GM19099 (cell line): ENCODE data around the gene EIF4E1B.

Experiments
- POLR2A ChIP-seq: IDR thresholded peaks from 3 replicates; pipeline ENCODE4 v1.6.1; 2011; ENCODE audit warnings: low read depth; ENCODE audit not compliant: insufficient read length; ENCODE audit errors: extremely low read depth

The EIF4E1B gene

DNA sequence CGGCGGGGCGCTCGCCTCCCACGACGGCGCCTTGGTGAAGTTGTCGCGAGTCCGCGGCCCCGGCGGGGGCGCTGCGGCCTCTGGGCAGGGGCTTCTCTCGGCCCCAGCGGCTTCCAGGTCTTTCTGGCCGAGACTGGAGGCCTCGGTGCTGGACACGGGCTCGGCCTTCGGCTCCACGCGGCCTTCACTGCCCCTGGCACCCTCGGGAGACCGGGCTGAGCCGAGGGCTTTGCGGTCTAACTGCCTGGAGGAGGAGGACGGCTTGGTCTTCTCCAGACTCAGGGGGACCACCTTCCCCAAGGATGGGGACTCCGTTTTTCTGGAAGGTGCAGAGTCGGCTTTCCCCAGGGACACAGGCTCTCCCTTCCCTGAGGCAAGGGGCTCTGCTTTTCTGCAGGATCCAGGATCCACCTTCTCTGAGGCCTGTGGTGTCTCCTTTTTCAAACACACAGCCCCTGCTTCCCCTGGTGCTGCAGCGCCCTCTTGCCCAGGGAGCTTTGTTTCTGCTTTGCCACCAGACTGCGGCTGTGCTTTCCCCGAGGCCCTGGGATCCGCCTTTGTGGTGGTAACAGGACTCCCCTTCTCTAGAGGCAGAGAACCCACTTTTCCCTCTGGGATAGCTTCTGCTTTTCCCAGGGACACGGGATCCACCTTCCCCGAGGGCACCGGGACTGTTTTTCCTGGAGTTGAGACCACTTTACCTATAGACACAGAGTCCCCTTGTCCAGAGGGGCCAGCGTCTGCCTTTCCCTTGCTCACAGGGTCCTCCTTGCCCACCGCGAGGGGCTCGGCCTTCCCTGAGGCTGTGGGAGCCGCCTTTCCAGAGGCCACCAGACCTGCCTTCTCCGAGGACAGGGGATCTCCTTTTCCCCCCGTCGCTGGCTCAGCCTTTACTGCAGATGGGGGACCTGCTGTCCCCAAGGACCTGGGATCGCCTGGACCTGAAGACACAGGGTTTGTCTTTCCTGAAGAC lies 32.8 kb upstream of the EIF4E1B start:
- TF ChIP-seq POLR2A: no peak

DNA sequence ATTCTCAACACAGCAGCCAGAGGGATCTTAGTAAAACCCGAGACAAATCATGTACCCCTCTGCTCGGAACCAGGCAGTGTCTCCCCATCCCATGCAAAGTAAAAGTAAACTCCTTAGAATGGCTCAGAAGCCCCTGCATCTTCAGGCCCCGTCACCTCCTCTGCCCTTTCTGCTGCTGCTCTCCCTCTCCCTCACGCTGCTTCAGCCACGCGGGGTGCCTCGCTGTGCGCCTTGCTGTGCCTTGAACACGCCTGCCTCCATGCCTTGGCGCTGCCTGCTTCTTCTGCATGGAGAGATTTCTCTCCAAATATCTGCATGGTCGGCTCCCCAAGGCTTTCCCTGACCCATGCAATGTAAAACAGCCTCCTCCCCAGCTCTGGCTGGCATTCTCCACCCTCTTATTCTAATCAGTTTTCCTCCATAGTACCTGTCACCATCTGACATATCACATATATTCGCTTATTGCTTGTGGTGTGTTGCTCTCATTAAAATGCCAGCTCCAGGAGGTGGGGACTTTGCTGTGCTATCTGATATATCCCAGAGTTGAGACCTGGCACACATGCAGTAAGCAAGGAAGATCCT lies 28.5 kb upstream of the EIF4E1B start:
- TF ChIP-seq POLR2A: no peak

DNA sequence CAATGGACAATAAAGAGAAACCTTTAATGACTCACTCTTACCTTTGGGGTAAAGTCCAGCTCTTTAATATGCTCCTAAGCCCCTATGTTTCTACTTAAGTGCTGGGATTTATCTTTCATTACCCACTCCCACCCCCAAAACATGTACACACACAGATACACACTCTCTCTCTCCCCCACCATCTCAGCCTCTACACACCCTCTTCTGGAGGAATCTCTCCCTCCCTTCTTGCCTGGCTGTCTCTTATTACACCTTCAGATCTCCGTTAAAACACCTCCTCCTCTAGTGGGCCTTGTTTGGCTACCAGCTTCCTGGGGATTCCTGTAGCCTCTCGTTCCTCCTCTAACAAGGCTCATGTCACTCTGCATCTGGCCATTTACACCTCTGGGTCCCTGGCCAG lies 27.4 kb upstream of the EIF4E1B start:
- no peak for TF ChIP-seq POLR2A

DNA sequence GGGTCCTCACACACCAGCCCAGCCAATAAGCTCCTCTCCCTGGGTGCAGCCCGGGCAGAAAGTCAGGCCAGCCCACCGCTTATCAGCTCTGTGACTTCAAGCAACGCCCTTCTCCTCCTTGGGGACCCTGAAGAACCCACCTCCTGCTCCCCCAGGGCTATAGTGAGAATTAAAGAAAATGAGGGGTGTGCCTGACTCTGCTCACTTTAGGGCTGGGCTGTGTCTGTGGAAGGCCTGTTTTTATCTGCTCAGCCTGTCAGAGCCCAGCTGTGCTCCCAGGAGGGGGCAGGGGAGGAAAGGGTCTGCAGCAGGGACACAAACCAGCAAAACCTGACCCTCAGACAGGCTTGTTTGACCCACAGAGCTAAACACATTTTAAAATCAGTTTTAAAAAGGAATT lies 24.4 kb upstream of the EIF4E1B start:
- TF ChIP-seq POLR2A: no peak

DNA sequence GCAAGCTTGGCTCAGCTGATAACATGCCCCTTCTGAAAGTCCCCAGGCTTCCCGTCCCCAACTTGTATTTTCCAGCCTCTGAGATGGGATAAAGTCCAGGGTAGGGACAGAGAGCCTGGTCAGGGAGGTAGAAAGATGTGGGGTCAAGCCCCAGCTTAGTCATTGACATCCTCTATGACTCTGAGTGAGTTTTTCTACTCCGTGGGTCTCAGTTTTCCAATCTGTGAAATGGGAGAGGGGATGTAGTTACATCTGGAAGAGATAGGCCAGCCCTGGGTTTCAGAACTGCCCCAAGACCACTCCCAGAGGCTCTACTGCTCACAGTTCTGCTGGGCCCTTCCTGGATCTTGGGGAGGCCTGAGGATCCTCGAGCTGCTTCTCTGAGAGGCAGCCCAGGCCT lies 23.6 kb upstream of the EIF4E1B start:
- no peak for TF ChIP-seq POLR2A

DNA sequence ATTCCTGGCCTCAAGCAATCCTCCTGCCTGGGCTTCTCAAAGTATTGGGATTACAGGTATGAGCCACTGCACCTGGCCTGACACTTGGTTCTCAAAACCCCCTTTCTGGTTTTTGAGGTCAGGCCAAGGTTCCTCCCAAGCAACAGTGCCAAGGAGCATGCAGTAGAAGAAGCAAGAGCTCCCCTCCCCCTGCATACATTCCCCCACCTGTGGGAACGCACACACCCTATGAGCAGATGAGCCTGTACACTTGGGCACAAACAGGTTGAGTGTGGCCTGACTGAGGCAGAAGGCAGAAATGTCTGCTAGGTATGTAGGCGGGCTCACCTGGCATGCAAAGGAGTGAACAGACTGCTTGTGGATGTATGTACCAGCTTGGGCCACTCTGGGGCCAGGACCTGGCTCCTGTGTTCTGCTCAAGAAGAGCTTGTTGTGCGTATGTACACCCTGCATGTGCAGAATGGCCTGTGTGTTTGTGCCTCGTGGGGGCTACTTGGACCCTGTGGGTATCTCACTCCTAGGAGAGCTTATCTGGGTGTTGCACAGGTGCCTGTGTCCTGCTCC lies 22.3 kb upstream of the EIF4E1B start:
- TF ChIP-seq POLR2A: no peak

DNA sequence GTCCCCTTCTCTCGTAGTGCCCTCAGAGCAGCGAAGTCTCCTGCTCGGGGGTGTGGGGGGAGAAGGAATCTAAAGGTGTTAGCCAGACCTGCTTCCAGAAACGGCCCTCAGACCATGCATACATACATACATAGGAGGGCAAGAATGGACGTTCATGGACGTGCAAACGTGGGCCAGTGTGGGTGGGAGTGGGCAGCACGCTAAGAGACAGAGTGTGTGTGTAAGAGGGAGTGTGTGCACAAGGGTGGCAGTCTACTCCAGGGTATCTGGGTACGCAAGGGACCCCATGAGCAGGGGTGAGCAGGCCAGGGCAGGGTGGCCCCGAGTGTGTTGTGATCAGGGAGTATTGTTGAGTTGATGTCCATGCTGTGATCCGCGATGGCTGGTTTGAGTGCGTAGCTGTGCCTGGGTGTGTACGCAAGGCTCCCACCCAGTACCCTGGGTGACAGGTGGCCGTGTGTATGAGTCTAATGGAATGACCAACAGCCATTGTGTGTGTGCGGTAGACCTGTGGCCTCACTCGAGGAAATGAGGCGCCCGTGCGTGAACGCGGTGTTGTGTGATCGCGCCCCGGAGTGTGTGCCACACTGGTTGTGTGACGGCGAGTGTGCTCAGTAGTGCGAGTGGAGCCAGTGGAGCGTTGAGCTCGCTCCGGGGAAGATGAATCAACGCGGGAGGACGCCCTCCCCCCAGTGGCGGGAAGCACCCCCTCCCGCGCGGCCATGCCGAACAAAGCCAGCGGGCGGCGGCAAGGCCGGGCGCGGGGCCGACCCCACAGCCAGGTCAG lies 21.3 kb upstream of the EIF4E1B start:
- no peak for TF ChIP-seq POLR2A

DNA sequence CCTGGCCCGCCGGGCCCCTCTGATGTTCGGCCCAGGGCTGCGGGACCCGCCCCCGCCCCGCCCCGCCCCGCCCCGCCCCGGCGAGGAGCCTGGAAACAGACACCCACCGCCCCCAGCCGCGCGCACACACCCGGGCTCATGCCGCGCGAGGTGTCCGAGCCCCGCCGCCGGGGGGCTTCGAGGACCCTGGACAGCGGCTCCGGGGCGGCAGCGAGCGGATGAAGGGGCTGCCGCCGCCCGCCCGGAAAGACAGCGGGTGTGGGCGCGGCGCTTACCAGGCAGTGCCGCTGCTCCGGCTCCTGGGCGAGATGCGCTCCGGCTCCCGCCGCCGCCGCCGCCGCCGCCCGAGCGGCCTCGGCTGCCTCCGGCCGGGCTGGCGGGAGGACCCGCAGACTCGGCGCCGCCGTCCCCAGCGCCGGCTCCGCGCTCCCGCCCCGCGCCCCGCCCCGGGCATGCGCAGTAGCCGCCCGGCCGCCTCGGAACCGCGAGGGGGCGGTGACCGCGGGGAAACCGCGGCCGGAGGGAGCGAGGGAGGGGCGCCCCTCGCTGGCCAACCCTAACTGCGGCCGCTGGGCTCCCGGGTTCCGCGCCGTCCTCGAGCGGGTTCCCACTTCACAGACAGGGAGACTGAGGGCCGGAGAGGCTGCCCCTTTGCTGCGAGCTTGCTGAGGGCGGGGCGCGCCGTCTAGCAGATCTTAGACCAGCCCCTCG lies 20.6 kb upstream of the EIF4E1B start, which contains the start of gene GPRIN1:
Gene GPRIN1, minus strand, starts transcription at position 433 of the 711 bp plus-strand sequence. CDS start 10,322 bp downstream, outside the sequence.
- no peak for TF ChIP-seq POLR2A

DNA sequence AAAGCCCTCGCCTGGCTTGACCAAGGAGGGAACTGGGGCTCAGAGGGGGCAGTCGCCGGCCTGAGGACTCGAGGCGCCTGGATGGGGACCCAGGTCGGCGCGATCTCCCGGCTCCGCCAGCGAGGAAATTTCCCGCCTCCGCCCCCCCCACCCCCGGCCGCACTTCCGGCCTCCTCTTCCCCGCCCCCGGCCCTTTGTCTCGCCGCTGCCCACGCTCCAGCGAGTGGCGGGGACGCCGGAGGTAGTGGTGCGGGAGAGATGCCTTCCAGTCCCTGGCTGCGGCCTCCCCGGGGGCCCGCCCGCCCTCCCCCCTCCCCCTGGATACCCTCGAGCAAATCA lies 20.1 kb upstream of the EIF4E1B start:
- no peak for TF ChIP-seq POLR2A

DNA sequence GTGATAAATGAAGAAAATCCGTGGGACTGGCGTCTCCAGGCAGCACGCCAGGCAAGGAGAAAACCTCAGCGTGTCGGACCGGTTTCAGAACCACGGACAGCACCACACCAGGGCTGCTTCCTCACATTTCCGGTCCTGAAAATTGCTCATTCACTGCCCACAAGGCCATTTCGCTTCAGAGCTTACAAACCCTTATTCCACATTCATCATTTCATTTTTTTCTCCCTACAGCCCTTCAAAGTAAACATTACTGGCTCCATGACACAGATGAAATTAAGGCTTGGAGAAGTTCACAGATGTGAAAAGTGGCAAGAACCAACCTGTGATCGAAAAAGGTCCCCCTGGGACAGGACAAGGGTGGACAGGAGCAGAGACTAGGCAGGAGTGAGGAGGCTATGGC lies 19.0 kb upstream of the EIF4E1B start:
- TF ChIP-seq POLR2A: no peak

DNA sequence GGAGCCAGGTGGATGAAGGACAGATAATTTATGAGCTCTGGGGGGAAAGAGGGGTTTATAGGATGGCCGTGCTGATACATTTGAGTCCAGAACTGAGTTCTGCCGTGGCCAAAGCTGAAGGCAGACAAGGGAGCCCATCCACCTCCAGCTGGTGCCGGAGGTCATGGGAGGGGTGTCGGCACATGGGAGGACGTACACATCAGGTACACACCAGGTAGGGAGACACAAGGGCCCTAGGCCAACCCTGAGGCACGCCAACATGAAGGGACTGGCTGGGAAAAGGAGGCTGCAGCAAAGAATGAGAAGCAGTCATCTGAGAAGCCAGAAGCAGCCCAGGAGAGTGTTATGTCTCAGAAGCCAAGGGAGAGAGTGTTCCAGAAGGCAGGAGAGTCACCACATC lies 18.5 kb upstream of the EIF4E1B start:
- no peak for TF ChIP-seq POLR2A

DNA sequence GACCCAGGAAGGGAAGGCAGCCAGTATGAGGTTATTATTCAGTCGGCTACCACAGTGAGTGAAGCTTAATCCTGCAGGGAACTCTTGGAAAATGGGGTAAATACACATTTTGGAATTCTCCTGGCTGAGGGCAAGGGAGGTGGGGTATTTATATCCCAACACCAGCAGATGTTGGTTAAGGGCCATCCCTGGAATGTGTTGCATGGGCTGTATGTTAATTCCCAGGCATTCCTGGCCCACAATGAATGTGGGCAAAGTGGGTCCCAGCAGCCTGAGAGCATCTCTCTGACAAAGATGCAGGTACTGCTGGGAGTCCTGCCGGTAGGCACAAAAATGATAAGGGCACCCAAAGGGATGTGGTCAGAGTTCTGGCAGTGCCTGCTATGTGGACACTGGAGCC lies 17.6 kb upstream of the EIF4E1B start:
- no peak for TF ChIP-seq POLR2A

DNA sequence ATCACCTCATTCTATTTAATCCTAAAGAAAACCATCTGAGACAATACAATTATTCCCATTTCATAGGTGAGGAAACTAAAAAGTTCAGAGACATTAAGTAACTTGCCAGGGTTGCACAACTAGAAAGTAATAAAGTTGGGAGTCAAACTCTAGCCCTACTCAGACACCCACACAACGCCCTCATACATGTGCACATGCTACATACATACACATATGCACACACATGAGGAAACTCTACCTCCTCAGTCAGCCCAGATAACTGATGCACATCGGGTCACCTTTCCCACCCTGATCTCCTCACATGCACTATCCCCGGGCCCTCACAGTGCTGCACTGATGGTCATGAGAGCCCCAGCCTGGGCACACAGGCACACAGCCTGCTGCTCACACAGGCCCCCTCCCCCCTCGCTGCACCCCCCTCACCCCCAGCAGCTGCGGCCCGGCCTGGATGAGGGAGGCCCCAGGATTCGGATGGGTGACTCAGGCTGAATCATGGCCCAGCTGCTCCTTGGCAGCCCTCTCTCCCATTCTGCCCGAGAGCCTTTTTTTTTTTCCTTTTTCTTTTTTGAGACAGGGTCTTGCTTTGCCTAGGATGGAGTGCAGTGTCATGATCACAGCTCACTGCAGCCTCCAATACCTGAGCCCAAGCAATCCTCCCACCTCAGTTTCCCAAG lies 15.5 kb upstream of the EIF4E1B start:
- TF ChIP-seq POLR2A: no peak

DNA sequence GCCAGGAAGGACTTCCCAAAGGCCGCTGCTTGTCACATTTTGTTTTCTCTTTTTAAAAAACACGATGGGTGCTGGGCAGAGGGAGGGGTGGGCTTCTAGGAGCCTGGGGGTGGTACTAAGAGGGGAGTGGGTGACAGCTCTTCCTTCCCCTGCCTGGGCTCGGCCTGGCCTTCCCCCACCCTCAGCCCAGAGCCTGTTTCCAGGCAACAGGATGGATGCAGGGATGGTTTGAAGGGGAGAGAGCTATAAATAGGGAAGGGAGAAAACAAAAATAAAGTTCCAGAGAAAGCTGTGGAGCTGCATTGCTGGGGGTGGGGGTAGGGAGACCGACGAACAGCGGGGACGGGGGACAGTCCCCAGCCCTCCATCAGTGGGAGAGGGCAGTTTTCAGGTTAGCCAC lies 14.0 kb upstream of the EIF4E1B start:
- no peak for TF ChIP-seq POLR2A
